Neuronal stem cell (in vitro differentiated cells): ENCODE data around the gene TOMM40L.
"Not testable (repeated sequence)": the region's sequence is repeated elsewhere in the genome, so short reads cannot be mapped to it uniquely, and the experiment has no call there.

Source experiments
- DNase-seq: peaks from one replicate; pipeline ENCODE4 v3.0.0-alpha.2; 2013; ENCODE audit warnings: low spot score
- H2AFZ ChIP-seq: one replicate; pipeline ENCODE4 v1.6.1; 2013; ENCODE audit warnings: mild to moderate bottlenecking, low read length, inconsistent platforms
- H2AK5ac ChIP-seq: 2 replicates; pipeline ENCODE4 v1.6.1; 2013; ENCODE audit warnings: low read depth, mild to moderate bottlenecking, inconsistent platforms, low read length, moderate library complexity, mixed read lengths
- H2BK120ac ChIP-seq: 2 replicates; pipeline ENCODE4 v1.6.1; 2013; ENCODE audit warnings: low read depth, mild to moderate bottlenecking, inconsistent platforms, low read length, moderate library complexity, mixed read lengths
- H2BK12ac ChIP-seq: one replicate; pipeline ENCODE4 v1.6.1; 2013; ENCODE audit warnings: low read length, inconsistent platforms
- H2BK15ac ChIP-seq: 2 replicates; pipeline ENCODE4 v1.6.1; 2013; ENCODE audit warnings: mild to moderate bottlenecking, low read length, inconsistent platforms, mixed read lengths
- H2BK5ac ChIP-seq: one replicate; pipeline ENCODE4 v1.6.1; 2013; ENCODE audit warnings: inconsistent platforms, mild to moderate bottlenecking, low read length, moderate library complexity
- H3K14ac ChIP-seq: one replicate; pipeline ENCODE4 v1.6.1; 2013; ENCODE audit warnings: low read length, inconsistent platforms
- H3K18ac ChIP-seq: 2 replicates; pipeline ENCODE4 v1.6.1; 2013; ENCODE audit warnings: low read length, inconsistent platforms
- H3K23ac ChIP-seq: 2 replicates; pipeline ENCODE4 v1.6.1; 2013; ENCODE audit warnings: low read depth, mild to moderate bottlenecking, mixed read lengths, low read length, inconsistent platforms; ENCODE audit not compliant: poor library complexity
- H3K27ac ChIP-seq: replicated peaks from 3 replicates; pipeline ENCODE4 v1.5.1; 2013; ENCODE audit warnings: low read length, inconsistent platforms
- H3K27me3 ChIP-seq, 3 experiments: 2 replicates each; pipeline ENCODE4 v1.6.1; 2013; ENCODE audit warnings: low read length in 3 of 3, mild to moderate bottlenecking in 2 of 3, inconsistent platforms in 1 of 3, low read depth in 1 of 3, mixed read lengths in 1 of 3, moderate library complexity in 1 of 3; ENCODE audit not compliant: control insufficient read depth in 3 of 3, insufficient read depth in 3 of 3
- H3K36me3 ChIP-seq, 2 donors: replicated peaks in 1 of 2; 2 replicates each; pipeline ENCODE4 v1.6.1; 2013; ENCODE audit warnings: low read length in 2 of 2; ENCODE audit not compliant: control insufficient read depth in 2 of 2, insufficient read depth in 2 of 2
- H3K4ac ChIP-seq: 2 replicates; pipeline ENCODE4 v1.6.1; 2013; ENCODE audit warnings: inconsistent platforms, mild to moderate bottlenecking, low read length, moderate library complexity
- H3K4me1 ChIP-seq, 2 donors: 1 replicate in 1 of 2; 2 replicates in 1 of 2; pipeline ENCODE4 v1.6.1; 2013; ENCODE audit warnings: low read length in 2 of 2, low read depth in 1 of 2; ENCODE audit not compliant: control insufficient read depth in 2 of 2, insufficient read depth in 1 of 2
- H3K4me2 ChIP-seq: one replicate; pipeline ENCODE4 v1.6.1; 2013; ENCODE audit warnings: mild to moderate bottlenecking, low read length, inconsistent platforms; ENCODE audit not compliant: insufficient read depth, poor library complexity, severe bottlenecking
- H3K4me3 ChIP-seq, 2 donors: 2 replicates each; pipeline ENCODE4 v1.5.1; 2013; ENCODE audit warnings: low read length in 2 of 2, mild to moderate bottlenecking in 2 of 2, inconsistent platforms in 1 of 2, moderate library complexity in 1 of 2
- H3K79me1 ChIP-seq: one replicate; pipeline ENCODE4 v1.6.1; 2013; ENCODE audit warnings: low read depth, mild to moderate bottlenecking, inconsistent platforms, low read length, moderate library complexity
- H3K9ac ChIP-seq: one replicate; pipeline ENCODE4 v1.6.1; 2013; ENCODE audit warnings: mild to moderate bottlenecking, low read depth, low read length, inconsistent platforms; ENCODE audit not compliant: poor library complexity
- H3K9me3 ChIP-seq, 2 donors: replicated peaks in 1 of 2; 2 replicates each; pipeline versions ENCODE3 to v1.6.1; 2013; ENCODE audit warnings: low read length in 2 of 2, mild to moderate bottlenecking in 2 of 2, inconsistent platforms in 1 of 2, low read depth in 1 of 2, mixed read lengths in 1 of 2, moderate library complexity in 1 of 2; ENCODE audit not compliant: control insufficient read depth in 2 of 2, insufficient read depth in 1 of 2
- H4K8ac ChIP-seq: one replicate; pipeline ENCODE4 v1.6.1; 2013; ENCODE audit warnings: low read depth, mild to moderate bottlenecking, inconsistent platforms, low read length, moderate library complexity
- H4K91ac ChIP-seq: one replicate; pipeline ENCODE4 v1.6.1; 2013; ENCODE audit warnings: low read length, low read depth, mild to moderate bottlenecking, inconsistent platforms; ENCODE audit not compliant: poor library complexity
- WGBS, 2 donors: extraction: QIAGEN DNeasy Blood & Tissue Kit; methylation state at CpG; one replicate each; pipeline ENCODE4 v1.1.7; 2013; ENCODE audit warnings: missing lambda C conversion rate in 2 of 2, mixed read lengths in 1 of 2; ENCODE audit not compliant: insufficient read length in 2 of 2, insufficient replicate concordance in 1 of 2; ENCODE audit errors: extremely low coverage in 2 of 2; 5-methylcytosine and 5-hydroxymethylcytosine counted together

The TOMM40L gene

DNA sequence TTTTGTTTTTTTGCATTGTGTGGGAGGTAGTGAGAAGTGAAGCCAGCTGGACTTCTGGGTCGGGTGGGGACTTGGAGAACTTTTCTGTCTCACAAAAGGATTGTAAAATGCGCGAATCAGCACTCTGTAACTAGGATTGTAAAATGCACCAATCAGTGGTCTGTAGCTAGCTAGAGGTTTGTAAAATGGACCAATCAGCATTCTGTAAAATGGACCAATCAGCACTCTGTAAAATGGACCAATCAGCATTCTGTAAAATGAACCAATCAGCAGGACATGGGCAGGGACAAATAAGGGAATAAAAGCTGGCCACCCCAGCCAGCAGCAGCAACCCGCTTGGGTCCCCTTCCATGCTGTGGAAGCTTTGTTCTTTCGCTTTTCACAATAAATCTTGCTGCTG is 24.2 kb downstream of the TOMM40L start:
- not testable (repeated sequence) for H3K4ac ChIP-seq, H3K23ac ChIP-seq, H3K27me3 ChIP-seq, H3K4me1 ChIP-seq, H3K14ac ChIP-seq, DNase-seq, H3K79me1 ChIP-seq, H2BK12ac ChIP-seq, H2BK5ac ChIP-seq, H2BK120ac ChIP-seq, H3K36me3 ChIP-seq, H3K9me3 ChIP-seq, H3K27ac ChIP-seq, H4K8ac ChIP-seq, H3K4me2 ChIP-seq, H3K9ac ChIP-seq, H3K4me3 ChIP-seq, H2AFZ ChIP-seq, H2BK15ac ChIP-seq, H4K91ac ChIP-seq, H2AK5ac ChIP-seq, H3K18ac ChIP-seq
- no CpG with 5 or more reads among the region's 5 CpGs for WGBS, 2 donors

DNA sequence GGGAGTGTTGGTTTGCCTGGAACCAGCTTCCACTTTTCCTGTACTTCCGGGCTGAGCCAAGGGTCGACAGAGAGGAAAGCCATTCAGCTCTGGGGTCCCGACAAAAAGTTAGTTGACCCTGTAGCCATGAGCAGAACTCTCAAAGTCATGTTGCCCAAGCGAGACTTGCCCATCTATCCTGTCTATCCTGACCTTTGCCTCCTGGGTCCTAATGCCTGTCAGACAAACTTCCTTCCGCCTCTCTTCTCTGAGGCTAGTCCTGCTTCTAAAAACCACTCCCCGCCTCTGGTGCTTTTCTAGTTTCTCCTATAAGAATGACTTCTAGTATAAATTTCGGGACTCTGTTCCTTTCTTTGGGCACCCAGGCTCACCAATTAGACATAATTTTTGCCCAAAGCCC is 25.0 kb downstream of the TOMM40L start:
- Histone ChIP-seq H3K18ac (no peak overlapping the region), H3K9ac (no peak overlapping the region), H2BK15ac (no peak overlapping the region), H4K8ac (no peak overlapping the region), H3K4me1 (no peaks in the 10 kb centered on the region), H2AK5ac (no peak overlapping the region), H3K79me1 (no peaks in the 10 kb centered on the region), H3K4ac (no peak overlapping the region), H3K23ac (no peak overlapping the region), H3K4me2 (no peak overlapping the region), H3K36me3 (no peaks in the 10 kb centered on the region), H3K27ac (no peak overlapping the region), H3K27me3 (peaks cover 0 to 8% (median 0%) of the 10 kb centered on the region in 3 experiments), H2AFZ (peak overlapping the region; percentile 49), H3K14ac (no peak overlapping the region), H4K91ac (no peak overlapping the region), H2BK5ac (no peak overlapping the region), H3K4me3 (no peak overlapping the region), H3K9me3 (no peaks in the 10 kb centered on the region), H2BK120ac (no peak overlapping the region), H2BK12ac (no peak overlapping the region)
- WGBS, 2 donors = no CpG with 5 or more reads among the region's 7 CpGs
- DNase-seq = no peak

DNA sequence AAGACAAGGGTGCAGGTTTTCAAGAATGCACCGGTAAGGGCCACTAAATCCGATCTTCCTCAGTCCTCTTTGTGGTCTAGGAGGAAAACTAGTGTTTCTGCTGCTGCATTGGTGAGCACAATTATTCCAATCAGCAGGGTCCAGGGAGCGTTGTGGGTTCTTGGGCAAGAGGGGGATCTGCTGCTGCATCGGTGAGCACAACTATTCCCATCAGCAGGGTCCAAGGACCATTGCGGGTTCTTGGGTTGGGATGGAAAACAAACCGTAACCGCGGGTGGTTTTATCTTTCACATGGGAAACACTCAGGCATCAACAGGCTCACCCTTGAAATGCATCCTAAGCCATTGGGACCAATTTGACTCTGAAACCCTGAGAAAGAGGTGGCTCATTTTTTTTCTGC is 25.7 kb downstream of the TOMM40L start:
- H3K27me3 ChIP-seq = peaks cover 0 to 8% (median 0%) of the 10 kb centered on the region in 3 experiments
- H3K4me2 ChIP-seq = no peak overlapping the region
- H3K4ac ChIP-seq = no peak overlapping the region
- no peak overlapping the region for H3K27ac ChIP-seq
- no peak overlapping the region for H3K4me3 ChIP-seq
- H3K18ac ChIP-seq = no peak overlapping the region
- H3K4me1 ChIP-seq = no peaks in the 10 kb centered on the region
- no peak overlapping the region for H2BK12ac ChIP-seq
- H3K14ac ChIP-seq = no peak overlapping the region
- H2BK5ac ChIP-seq = no peak overlapping the region
- DNase-seq = no peak
- H3K36me3 ChIP-seq = no peaks in the 10 kb centered on the region
- H2AFZ ChIP-seq = no peak overlapping the region
- no peak overlapping the region for H3K9ac ChIP-seq
- H4K91ac ChIP-seq = no peak overlapping the region
- H4K8ac ChIP-seq = no peak overlapping the region
- no peak overlapping the region for H2BK15ac ChIP-seq
- no peak overlapping the region for H2BK120ac ChIP-seq
- WGBS, 2 donors = no CpG with 5 or more reads among the region's 8 CpGs
- no peak overlapping the region for H2AK5ac ChIP-seq
- no peaks in the 10 kb centered on the region for H3K79me1 ChIP-seq
- no peak overlapping the region for H3K23ac ChIP-seq
- H3K9me3 ChIP-seq = peaks cover 0 to 2% of the 10 kb centered on the region in 2 donors

DNA sequence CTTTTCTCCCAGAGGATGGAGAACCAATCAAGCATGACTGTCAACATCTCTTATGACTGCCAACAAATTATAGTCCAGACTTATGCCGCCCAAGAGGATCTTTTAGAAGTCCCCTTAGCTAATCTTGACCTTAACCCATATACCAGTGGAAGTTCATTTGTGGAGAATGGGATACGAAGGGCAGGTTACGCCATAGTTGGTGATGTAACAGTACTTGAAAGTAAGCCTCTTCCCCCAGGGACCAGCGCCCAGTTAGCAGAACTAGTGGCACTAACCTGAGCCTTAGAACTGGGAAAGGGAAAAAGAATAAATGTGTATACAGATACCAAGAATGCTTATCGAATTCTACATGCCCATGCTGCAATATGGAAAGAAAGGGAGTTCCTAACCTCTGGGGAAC is 29.4 kb downstream of the TOMM40L start:
- not testable (repeated sequence) for H3K4me2 ChIP-seq, H3K36me3 ChIP-seq, DNase-seq, H3K4ac ChIP-seq, H3K27ac ChIP-seq, H2BK5ac ChIP-seq, H3K23ac ChIP-seq, H2BK15ac ChIP-seq, H4K8ac ChIP-seq, H2BK120ac ChIP-seq, H2BK12ac ChIP-seq, H3K18ac ChIP-seq, H3K4me3 ChIP-seq, H4K91ac ChIP-seq, H2AFZ ChIP-seq, H3K14ac ChIP-seq, H3K79me1 ChIP-seq, H3K4me1 ChIP-seq, H3K9ac ChIP-seq, H2AK5ac ChIP-seq
- Histone ChIP-seq H3K27me3 (peaks cover 4 to 23% (median 17%) of the 10 kb centered on the region in 3 experiments), H3K9me3 (peaks cover 5 to 14% of the 10 kb centered on the region in 2 donors)
- no CpG with 5 or more reads among the region's 5 CpGs for WGBS, 2 donors
